Gastrocnemius medialis (tissue), 4 donors: Measurements from ENCODE around the gene UPK1A. TPM values are rescaled to one million over a fixed set of nuclear protein-coding genes. Genes with fewer than 3 reads are reported as not detected.

Experiments
- ATAC-seq, 2 donors: fragments of 150-250 bp; one replicate each; pipeline ENCODE4 v1.9.1; 2016
- DNase-seq, 2 donors: peaks; one replicate each; pipeline ENCODE4 v3.0.0-alpha.2; 2019
- H3K27ac ChIP-seq, 4 donors: fragments of 200-600 bp; sonication (generic); 1 replicate in 1 of 4; 2 replicates in 3 of 4; pipeline ENCODE4 v1.5.1; 2016 to 2018; ENCODE audit warnings: mild to moderate bottlenecking in 2 of 4, moderate library complexity in 1 of 4
- H3K27me3 ChIP-seq, 3 donors: fragments of 200-600 bp; sonication (generic) in 2 of 3; 1 replicate in 1 of 3; 2 replicates in 2 of 3; pipeline versions ENCODE4 v1.5.1 to v1.6.0; 2016 to 2019; ENCODE audit warnings: mild to moderate bottlenecking in 1 of 3, moderate library complexity in 1 of 3
- H3K36me3 ChIP-seq, 2 donors: fragments of 200-600 bp; sonication (generic) in 1 of 2; one replicate each; pipeline ENCODE4 v1.5.1; 2017 to 2018
- H3K4me1 ChIP-seq, 2 donors: fragments of 200-600 bp; sonication (generic) in 1 of 2; one replicate each; pipeline ENCODE4 v1.5.1; 2016 to 2017; ENCODE audit warnings: mild to moderate bottlenecking in 2 of 2
- H3K4me3 ChIP-seq, 4 donors: fragments of 200-600 bp; sonication (generic) in 3 of 4; 1 replicate in 1 of 4; 2 replicates in 3 of 4; pipeline ENCODE4 v1.5.1; 2016 to 2019; ENCODE audit warnings: mild to moderate bottlenecking in 2 of 4
- H3K9me3 ChIP-seq, 3 donors: fragments of 200-600 bp; sonication (generic) in 2 of 3; 1 replicate in 1 of 3; 2 replicates in 2 of 3; pipeline ENCODE4 v1.5.1; 2016 to 2019
- POLR2A ChIP-seq, 2 donors: fragments of 450-650 bp; IDR thresholded peaks; one replicate each; pipeline ENCODE4 v1.6.1; 2017; ENCODE audit warnings: antibody characterized with exemption in 2 of 2, mild to moderate bottlenecking in 2 of 2, moderate library complexity in 2 of 2
- in situ Hi-C, 4 donors: fragments of 200-750 bp; cut with MboI; loops; one replicate each; pipeline versions ENCODE4 v1.15.0 to v1.8.0; 2017; ENCODE audit warnings: low sequenced_read_pairs in 4 of 4
- intact Hi-C: fragments of 100-400 bp; cut with DNase I; formaldehyde crosslinking; loops from one replicate; pipeline ENCODE4 v1.15.1; 2023; ENCODE audit warnings: low total_unique reads
- total RNA-seq, 4 donors: library from RNA; depleted of rRNA; stranded (reverse); fragments of >200 nt; gene quantifications; one replicate each; pipeline versions ENCODE4 v1.1.0 to v1.2.3, GENCODE V29; 2016
- TF ChIP-seq, protein P1 (sequence below), 5 experiments: fragments of 450-650 bp in 3 of 5; fragments of 200-600 bp in 2 of 5; sonication (generic) in 2 of 5; IDR thresholded peaks in 4 of 5; conservative IDR thresholded peaks in 1 of 5; 1 replicate in 4 of 5; 2 replicates in 1 of 5; pipeline ENCODE4 v1.5.1; 2016 to 2019; ENCODE audit warnings: antibody characterized with exemption in 5 of 5, mild to moderate bottlenecking in 3 of 5, moderate library complexity in 3 of 5

Gene UPK1A
- total RNA-seq, 4 donors from 2014 or later, result not detected

DNA sequence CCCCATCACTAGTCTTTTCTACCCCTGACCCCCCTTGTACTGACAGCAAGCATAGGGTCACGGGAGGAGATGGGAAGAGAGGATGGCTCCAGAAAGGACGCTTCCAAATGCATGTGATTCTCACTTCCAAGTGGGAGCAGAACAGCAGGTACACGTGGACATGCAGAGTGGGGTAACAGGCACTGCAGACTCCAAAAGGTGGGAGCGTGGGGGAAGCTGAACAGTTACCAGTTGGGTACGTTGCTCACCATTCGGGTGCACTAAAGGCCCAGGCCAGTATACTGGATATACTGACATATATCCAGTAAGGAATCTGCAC, 27.0 kb upstream of the UPK1A start:
- intact Hi-C loops (no loop called here), in situ Hi-C loops (no loop called here)
- Histone ChIP-seq H3K27me3 (no peaks in the 10 kb centered on the region), H3K27ac (no peak overlapping the region), H3K4me1 (peaks cover 0 to 9% of the 10 kb centered on the region in 2 donors), H3K9me3 (no peaks in the 10 kb centered on the region), H3K36me3 (peaks cover 0 to 37% of the 10 kb centered on the region in 2 donors), H3K4me3 (no peak overlapping the region)
- DNase-seq, result no peak
- no peak for ATAC-seq
- no peak for TF ChIP-seq POLR2A (IDR thresholded peaks at IDR 0.05)
- TF ChIP-seq, protein P1, sequence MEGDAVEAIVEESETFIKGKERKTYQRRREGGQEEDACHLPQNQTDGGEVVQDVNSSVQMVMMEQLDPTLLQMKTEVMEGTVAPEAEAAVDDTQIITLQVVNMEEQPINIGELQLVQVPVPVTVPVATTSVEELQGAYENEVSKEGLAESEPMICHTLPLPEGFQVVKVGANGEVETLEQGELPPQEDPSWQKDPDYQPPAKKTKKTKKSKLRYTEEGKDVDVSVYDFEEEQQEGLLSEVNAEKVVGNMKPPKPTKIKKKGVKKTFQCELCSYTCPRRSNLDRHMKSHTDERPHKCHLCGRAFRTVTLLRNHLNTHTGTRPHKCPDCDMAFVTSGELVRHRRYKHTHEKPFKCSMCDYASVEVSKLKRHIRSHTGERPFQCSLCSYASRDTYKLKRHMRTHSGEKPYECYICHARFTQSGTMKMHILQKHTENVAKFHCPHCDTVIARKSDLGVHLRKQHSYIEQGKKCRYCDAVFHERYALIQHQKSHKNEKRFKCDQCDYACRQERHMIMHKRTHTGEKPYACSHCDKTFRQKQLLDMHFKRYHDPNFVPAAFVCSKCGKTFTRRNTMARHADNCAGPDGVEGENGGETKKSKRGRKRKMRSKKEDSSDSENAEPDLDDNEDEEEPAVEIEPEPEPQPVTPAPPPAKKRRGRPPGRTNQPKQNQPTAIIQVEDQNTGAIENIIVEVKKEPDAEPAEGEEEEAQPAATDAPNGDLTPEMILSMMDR (IDR thresholded peaks at IDR 0.05 in 4 of 5, conservative IDR thresholded peaks at IDR 0.05 in 1 of 5), result no peak

GRCh38 chr19:35639863-35640262, 26.5 kb upstream of the UPK1A start:
- peaks cover 0 to 9% of the 10 kb centered on the region in 2 donors for H3K4me1 ChIP-seq
- H3K9me3 ChIP-seq, result no peaks in the 10 kb centered on the region
- TF ChIP-seq POLR2A (IDR thresholded peaks at IDR 0.05), result no peak
- TF ChIP-seq, protein P1 (IDR thresholded peaks at IDR 0.05 in 4 of 5, conservative IDR thresholded peaks at IDR 0.05 in 1 of 5), result no peak
- no peaks in the 10 kb centered on the region for H3K27me3 ChIP-seq
- intact Hi-C loops (no loop called here), in situ Hi-C loops (no loop called here)
- H3K4me3 ChIP-seq, result no peak overlapping the region
- no peak for ATAC-seq
- no peak for DNase-seq
- peaks cover 0 to 31% of the 10 kb centered on the region in 2 donors for H3K36me3 ChIP-seq
- H3K27ac ChIP-seq, result no peak overlapping the region

DNA sequence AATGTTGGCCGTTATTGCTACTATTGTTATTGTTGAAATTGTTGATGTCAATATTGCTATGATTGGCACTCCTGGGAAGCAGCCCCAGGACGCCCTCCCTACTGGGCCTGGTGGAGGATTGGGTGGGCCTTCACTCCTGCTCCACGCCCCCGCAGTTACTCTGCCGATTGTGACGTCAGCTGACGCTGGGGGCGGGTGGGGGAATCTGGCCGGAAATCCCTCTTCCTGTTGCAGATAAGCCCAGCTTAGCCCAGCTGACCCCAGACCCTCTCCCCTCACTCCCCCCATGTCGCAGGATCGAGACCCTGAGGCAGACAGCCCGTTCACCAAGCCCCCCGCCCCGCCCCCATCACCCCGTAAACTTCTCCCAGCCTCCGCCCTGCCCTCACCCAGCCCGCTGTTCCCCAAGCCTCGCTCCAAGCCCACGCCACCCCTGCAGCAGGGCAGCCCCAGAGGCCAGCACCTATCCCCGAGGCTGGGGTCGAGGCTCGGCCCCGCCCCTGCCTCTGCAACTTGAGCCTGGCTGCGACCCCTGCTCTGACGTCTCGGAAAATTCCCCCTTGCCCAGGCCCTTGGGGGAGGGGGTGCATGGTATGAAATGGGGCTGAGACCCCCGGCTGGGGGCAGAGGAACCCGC, 24.7 kb upstream of the UPK1A start, which contains the start of gene ETV2:
Gene ETV2, plus strand, starts transcription at position 231 of the 637 bp plus-strand sequence. CDS start 716 bp downstream, outside the sequence.
- intact Hi-C loops (no loop called here), in situ Hi-C loops (no loop called here)
- no peak within 1 kb of the TSS for H3K27ac ChIP-seq
- no peak for TF ChIP-seq POLR2A (IDR thresholded peaks at IDR 0.05)
- TF ChIP-seq, protein P1 (IDR thresholded peaks at IDR 0.05 in 4 of 5, conservative IDR thresholded peaks at IDR 0.05 in 1 of 5), result no peak
- H3K27me3 ChIP-seq, result no peaks in the 10 kb centered on the region
- ATAC-seq (no peak), DNase-seq (no peak)
- H3K9me3 ChIP-seq, result no peaks in the 10 kb centered on the region
- H3K36me3 ChIP-seq, result peaks cover 0 to 15% of the 10 kb centered on the region in 2 donors
- peaks cover 0 to 13% of the 10 kb centered on the region in 2 donors for H3K4me1 ChIP-seq
- H3K4me3 ChIP-seq, result no peak within 1 kb of the TSS

- Histone ChIP-seq H3K27me3 (no peaks in the 10 kb centered on the region), H3K4me3 (no peak overlapping the region), H3K27ac (no peak overlapping the region), H3K36me3 (peaks cover 0 to 9% of the 10 kb centered on the region in 2 donors), H3K9me3 (no peaks in the 10 kb centered on the region), H3K4me1 (peaks cover under 1 to 13% of the 10 kb centered on the region in 2 donors)
- ATAC-seq (no peak), DNase-seq (no peak)
- TF ChIP-seq POLR2A (IDR thresholded peaks at IDR 0.05), result no peak
- TF ChIP-seq, protein P1 (IDR thresholded peaks at IDR 0.05 in 4 of 5, conservative IDR thresholded peaks at IDR 0.05 in 1 of 5), result no peak
- intact Hi-C loops (no loop called here), in situ Hi-C loops (no loop called here)
These were observed 24.0 kb upstream of the UPK1A start for GRCh38 chr19:35642312-35642711.
